ENCODE data around the gene ATP6V0E2.

Gene ATP6V0E2

DNA sequence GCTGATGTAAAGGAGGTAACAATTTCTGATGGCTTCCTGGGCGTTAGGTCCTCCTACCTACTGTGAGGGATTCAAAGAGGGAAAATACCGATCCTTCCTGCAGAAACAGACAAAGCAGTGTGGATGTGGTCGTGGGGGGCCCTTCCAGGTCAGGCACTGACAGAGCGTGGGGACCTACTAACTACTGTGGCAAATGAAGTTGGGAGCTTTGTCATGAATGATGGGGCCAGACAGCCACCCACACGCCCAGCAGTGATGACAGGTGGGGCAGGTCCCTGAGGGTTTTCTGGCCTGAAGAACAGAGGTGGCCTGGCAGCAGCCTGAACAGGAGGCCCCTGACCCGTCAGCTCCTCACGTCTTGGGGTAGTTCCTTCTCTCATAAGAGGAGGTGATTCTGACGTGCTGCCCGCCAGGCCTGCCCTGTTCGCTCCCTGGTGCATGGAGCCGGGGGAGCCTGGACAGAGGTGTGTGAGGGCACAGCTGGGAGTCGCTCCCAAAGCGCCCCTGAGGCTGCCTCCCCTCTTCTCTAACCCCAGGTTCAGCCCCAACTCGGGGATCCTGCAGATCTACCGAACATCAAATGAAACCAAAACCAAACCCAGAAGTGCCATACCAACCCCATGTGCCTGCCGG is 4.2 kb downstream of the ATP6V0E2 start:
- TF ChIP-seq, protein P1, sequence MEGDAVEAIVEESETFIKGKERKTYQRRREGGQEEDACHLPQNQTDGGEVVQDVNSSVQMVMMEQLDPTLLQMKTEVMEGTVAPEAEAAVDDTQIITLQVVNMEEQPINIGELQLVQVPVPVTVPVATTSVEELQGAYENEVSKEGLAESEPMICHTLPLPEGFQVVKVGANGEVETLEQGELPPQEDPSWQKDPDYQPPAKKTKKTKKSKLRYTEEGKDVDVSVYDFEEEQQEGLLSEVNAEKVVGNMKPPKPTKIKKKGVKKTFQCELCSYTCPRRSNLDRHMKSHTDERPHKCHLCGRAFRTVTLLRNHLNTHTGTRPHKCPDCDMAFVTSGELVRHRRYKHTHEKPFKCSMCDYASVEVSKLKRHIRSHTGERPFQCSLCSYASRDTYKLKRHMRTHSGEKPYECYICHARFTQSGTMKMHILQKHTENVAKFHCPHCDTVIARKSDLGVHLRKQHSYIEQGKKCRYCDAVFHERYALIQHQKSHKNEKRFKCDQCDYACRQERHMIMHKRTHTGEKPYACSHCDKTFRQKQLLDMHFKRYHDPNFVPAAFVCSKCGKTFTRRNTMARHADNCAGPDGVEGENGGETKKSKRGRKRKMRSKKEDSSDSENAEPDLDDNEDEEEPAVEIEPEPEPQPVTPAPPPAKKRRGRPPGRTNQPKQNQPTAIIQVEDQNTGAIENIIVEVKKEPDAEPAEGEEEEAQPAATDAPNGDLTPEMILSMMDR (IDR thresholded peaks at IDR 0.05; ENCODE audit: extremely low read depth, insufficient read depth, missing control alignments): no peak
- DNase-seq (ENCODE audit: low spot score): no peak
- in situ Hi-C loops (cut with MboI; ENCODE audit: low pct_unique_long_range_greater_than_20kb, low sequenced_read_pairs, unreplicated experiment): no loop called here

GRCh38 chr7:149878523-149878921 is 4.8 kb downstream of the ATP6V0E2 start:
- DNase-seq (ENCODE audit: low spot score): no peak
- in situ Hi-C loops (cut with MboI; ENCODE audit: low pct_unique_long_range_greater_than_20kb, low sequenced_read_pairs, unreplicated experiment): no loop called here
- TF ChIP-seq, protein P1 (IDR thresholded peaks at IDR 0.05; ENCODE audit: extremely low read depth, insufficient read depth, missing control alignments): no peak

- TF ChIP-seq, protein P1 (IDR thresholded peaks at IDR 0.05; ENCODE audit: extremely low read depth, insufficient read depth, missing control alignments): no peak
- in situ Hi-C loops (cut with MboI; ENCODE audit: low pct_unique_long_range_greater_than_20kb, low sequenced_read_pairs, unreplicated experiment): no loop called here
- no peak for DNase-seq (ENCODE audit: low spot score)
Observed at GRCh38 chr7:149879271-149879743, 5.5 kb downstream of the ATP6V0E2 start.

DNA sequence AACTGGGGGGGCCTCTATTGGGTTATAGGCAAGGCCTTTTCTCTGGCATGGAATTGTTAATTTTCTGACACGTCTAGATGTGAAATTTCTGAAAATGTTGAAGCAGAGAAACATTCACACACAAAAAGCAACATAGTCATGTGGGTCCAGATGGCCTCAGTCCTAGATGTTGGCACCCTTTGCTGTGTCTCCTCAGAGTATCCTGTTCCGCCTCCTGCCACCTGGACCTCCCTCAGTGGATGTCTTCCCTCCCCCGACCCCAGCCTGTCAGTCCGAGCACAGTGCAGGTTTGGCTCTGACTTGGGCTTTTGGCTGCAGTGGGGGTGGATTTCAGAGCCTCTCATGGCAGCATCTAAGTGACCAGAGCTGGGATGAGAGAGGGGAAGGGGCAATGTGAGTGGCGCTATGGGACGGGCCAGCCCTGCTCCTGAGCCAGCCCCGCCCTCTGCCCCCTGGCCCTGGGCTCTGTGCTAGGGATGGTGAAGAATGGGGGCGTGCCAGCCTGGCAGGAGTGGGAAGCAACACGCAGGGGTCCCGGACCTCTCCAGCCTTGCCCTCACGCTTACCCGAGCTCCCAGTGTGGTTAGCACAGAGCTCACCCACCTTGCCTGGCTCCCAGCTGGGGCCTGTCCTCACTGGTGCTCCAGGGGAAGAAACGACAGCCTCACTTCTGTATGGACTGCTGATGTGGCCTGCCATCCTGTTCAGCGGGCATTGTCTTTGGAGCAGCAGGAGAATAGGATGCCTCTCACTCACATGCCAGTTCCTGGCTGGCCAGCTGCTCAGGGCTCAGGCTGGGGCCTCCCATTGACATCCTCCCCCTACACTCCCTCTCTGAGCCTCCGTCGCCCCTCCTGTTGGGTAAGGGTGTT is 6.2 kb downstream of the ATP6V0E2 start:
- in situ Hi-C loops (cut with MboI; ENCODE audit: low pct_unique_long_range_greater_than_20kb, low sequenced_read_pairs, unreplicated experiment): no loop called here
- DNase-seq (ENCODE audit: low spot score): no peak
- TF ChIP-seq, protein P1 (IDR thresholded peaks at IDR 0.05; ENCODE audit: extremely low read depth, insufficient read depth, missing control alignments): no peak

DNA sequence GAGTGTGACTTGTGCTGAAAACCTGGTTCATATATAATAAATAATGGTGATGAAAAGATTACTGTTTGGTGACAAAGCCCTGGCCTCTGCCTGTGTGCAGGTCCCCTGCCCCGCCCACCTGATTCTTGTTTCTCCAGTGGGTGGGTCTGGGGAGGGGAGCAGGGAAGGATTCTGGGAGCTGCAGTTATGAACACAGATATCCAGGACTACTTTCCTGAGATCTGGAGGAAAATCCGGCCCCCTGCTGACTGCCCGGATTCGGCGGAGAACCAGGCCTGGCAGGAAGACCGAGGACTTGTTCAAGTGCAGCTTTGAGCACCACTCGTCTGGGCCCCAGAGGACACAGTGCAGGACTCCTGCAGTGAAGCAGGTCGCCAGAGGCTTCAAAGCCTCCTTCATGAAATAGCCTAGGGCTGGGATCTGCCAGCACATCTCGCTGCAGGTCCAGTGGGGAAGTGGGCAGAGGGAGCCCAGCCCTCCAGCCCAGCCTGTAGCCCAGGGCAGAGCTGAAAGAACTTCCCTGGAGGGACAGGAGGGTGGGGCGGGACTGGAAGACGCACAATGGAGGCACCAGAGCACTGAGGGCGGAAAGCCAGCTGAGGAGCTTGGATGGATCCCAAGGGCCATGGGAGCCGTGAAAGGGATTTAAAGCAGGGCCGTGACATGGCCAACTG is 7.0 kb downstream of the ATP6V0E2 start:
- in situ Hi-C loops (cut with MboI; ENCODE audit: low pct_unique_long_range_greater_than_20kb, low sequenced_read_pairs, unreplicated experiment): no loop called here
- TF ChIP-seq, protein P1 (IDR thresholded peaks at IDR 0.05; ENCODE audit: extremely low read depth, insufficient read depth, missing control alignments): no peak
- DNase-seq (ENCODE audit: low spot score): no peak

Data from GM13977 (cell line).